Regular cardiac myocyte (primary cell): ENCODE measurements around the gene OR6F1. TPM values are rescaled to one million over a fixed set of nuclear protein-coding genes. Genes with fewer than 3 reads are reported as not detected.

ENCODE experiments used
- total RNA-seq: library from RNA; depleted of rRNA; stranded (reverse); fragments of >200 nt; gene quantifications from 2 replicates; pipeline ENCODE4 v1.2.3, GENCODE V29; 2014

Gene OR6F1
- total RNA-seq: not detected in 2 replicates

GRCh38 chr1:247716546-247716945 lies at the start of gene OR6F1:
Gene OR6F1, minus strand, starts transcription at chr1:247716646. Its CDS starts 3,891 bp downstream, at chr1:247712755.

GRCh38 chr1:247760456-247760855 lies 44.0 kb upstream of the OR6F1 start, which contains the start of gene OR1C1:
Gene OR1C1, minus strand, starts transcription at chr1:247760556. Its CDS starts 2,150 bp downstream, at chr1:247758406.

GRCh38 chr1:247748041-247748440 lies 31.6 kb upstream of the OR6F1 start, which contains the start of gene OR14A2:
Gene OR14A2, minus strand, starts transcription at chr1:247748141.

GRCh38 chr1:247738315-247738714 lies 21.9 kb upstream of the OR6F1 start, which contains the start of gene OR14K1:
Gene OR14K1, plus strand, starts transcription at chr1:247738615. Its CDS starts 0 bp downstream, at chr1:247738615.

GRCh38 chr1:247679639-247680038 lies 36.8 kb downstream of the OR6F1 start, which contains the start of gene OR13G1:
Gene OR13G1, minus strand, starts transcription at chr1:247679739. Its CDS starts 6,698 bp downstream, at chr1:247673041.

Other genes with a start within 250 kb of the OR6F1 start
- gene OR2C3, start 180.2 kb downstream of the OR6F1 start, total RNA-seq: not detected in 2 replicates
- gene GCSAML, start 167.5 kb downstream of the OR6F1 start, total RNA-seq: not detected in 2 replicates
- not detected in 2 replicates for gene OR2G2, start 128.3 kb downstream of the OR6F1 start, total RNA-seq
- gene OR2G3, start 111.1 kb downstream of the OR6F1 start, total RNA-seq: not detected in 2 replicates
- not detected in 2 replicates for gene OR13G1, start 36.9 kb downstream of the OR6F1 start, total RNA-seq
- not detected in 2 replicates for gene OR14K1, start 22.0 kb upstream of the OR6F1 start, total RNA-seq
- not detected in 2 replicates for gene OR14A2, start 31.5 kb upstream of the OR6F1 start, total RNA-seq
- gene OR1C1, start 43.9 kb upstream of the OR6F1 start, total RNA-seq: not detected in 2 replicates
- gene OR14A16, start 107.5 kb upstream of the OR6F1 start, total RNA-seq: not detected in 2 replicates
- not detected in 2 replicates for gene OR11L1, start 125.2 kb upstream of the OR6F1 start, total RNA-seq
- 1.1 and 3.1 TPM in 2 replicates for gene TRIM58, start 140.5 kb upstream of the OR6F1 start, total RNA-seq
- 0.58 TPM in 1 of 2 replicates, not detected in the other for gene OR2W3, start 178.9 kb upstream of the OR6F1 start, total RNA-seq
- gene OR2T8, start 203.6 kb upstream of the OR6F1 start, total RNA-seq: under 0.01 TPM in 1 of 2 replicates, not detected in the other
- gene OR2AJ1, start 208.2 kb upstream of the OR6F1 start, total RNA-seq: not detected in 2 replicates
- gene OR2L8, start 232.2 kb upstream of the OR6F1 start, total RNA-seq: not detected in 2 replicates
- gene OR2AK2, start 248.6 kb upstream of the OR6F1 start, total RNA-seq: 0.28 TPM in 1 of 2 replicates, not detected in the other